ENCODE data around the gene ENDOV.

- TF ChIP-seq CTCF (IDR thresholded peaks at IDR 0.05) (no peak), POLR2A (IDR thresholded peaks at IDR 0.05) (no peak)
These were observed 26.4 kb upstream of the ENDOV start for GRCh38 chr17:80388601-80389000.
